Measurements from ENCODE around the gene ETV5.

DNA sequence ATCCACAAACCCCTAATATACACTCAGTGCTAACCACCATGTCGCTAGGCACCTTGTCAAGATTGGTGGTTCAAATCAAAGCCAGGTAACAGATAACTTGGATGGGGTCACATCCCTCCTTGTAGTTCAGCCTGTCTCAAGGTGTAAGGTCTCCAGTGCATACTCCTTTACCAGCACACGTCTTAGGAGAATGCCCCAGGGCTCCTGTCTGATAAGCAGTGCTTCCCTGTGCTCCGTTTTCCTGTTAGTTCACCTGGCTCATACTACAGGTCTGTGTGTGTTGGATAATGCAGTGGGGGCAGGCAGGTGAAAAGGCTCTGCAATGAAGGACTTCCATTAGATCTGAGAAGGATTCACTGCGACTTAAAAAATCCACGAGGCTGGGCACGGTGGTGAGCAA, 50.7 kb downstream of the ETV5 start:
- TF ChIP-seq, protein P1, sequence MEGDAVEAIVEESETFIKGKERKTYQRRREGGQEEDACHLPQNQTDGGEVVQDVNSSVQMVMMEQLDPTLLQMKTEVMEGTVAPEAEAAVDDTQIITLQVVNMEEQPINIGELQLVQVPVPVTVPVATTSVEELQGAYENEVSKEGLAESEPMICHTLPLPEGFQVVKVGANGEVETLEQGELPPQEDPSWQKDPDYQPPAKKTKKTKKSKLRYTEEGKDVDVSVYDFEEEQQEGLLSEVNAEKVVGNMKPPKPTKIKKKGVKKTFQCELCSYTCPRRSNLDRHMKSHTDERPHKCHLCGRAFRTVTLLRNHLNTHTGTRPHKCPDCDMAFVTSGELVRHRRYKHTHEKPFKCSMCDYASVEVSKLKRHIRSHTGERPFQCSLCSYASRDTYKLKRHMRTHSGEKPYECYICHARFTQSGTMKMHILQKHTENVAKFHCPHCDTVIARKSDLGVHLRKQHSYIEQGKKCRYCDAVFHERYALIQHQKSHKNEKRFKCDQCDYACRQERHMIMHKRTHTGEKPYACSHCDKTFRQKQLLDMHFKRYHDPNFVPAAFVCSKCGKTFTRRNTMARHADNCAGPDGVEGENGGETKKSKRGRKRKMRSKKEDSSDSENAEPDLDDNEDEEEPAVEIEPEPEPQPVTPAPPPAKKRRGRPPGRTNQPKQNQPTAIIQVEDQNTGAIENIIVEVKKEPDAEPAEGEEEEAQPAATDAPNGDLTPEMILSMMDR (IDR thresholded peaks at IDR 0.05): no peak
- no peak for TF ChIP-seq EZH2phosphoT487 (IDR thresholded peaks at IDR 0.05)

All from neural progenitor cell (in vitro differentiated cells).